Tibial nerve (tissue), 4 donors: Measurements from ENCODE around the gene CCL16.

Experiments used
- CTCF ChIP-seq, 5 experiments: fragments of 200-600 bp in 3 of 5; fragments of 450-650 bp in 2 of 5; sonication (generic) in 3 of 5; IDR thresholded peaks; one replicate each; pipeline ENCODE4 v1.5.1; 2016 to 2019; ENCODE audit warnings: antibody characterized with exemption in 5 of 5, mild to moderate bottlenecking in 3 of 5, moderate library complexity in 2 of 5
- EP300 ChIP-seq, 2 donors: sonication (generic); formaldehyde crosslinking; IDR thresholded peaks; one replicate each; pipeline ENCODE4 v1.6.1; 2017; ENCODE audit warnings: antibody characterized with exemption in 2 of 2, mild to moderate bottlenecking in 1 of 2
- POLR2A ChIP-seq, 2 donors: fragments of 450-650 bp; IDR thresholded peaks; one replicate each; pipeline ENCODE4 v1.6.1; 2017; ENCODE audit warnings: antibody characterized with exemption in 2 of 2, mild to moderate bottlenecking in 2 of 2, moderate library complexity in 2 of 2

GRCh38 chr17:36001862-36002603 is 20.7 kb upstream of the CCL16 start:
- TF ChIP-seq CTCF (IDR thresholded peaks at IDR 0.05): no peak
- no peak for TF ChIP-seq POLR2A (IDR thresholded peaks at IDR 0.05)
- no peak for TF ChIP-seq EP300 (IDR thresholded peaks at IDR 0.05)
